Measurements from ENCODE around the gene MASP1.

Gene MASP1

GRCh38 chr3:187291512-187292132 is at the start of gene MASP1:
MASP1 (minus strand) TSS chr3:187291737; CDS start chr3:187291632, 105 bp downstream.
- DNase-seq, result no peak

GRCh38 chr3:187340578-187340977 is 49.0 kb upstream of the MASP1 start:
- DNase-seq, result no peak

GRCh38 chr3:187336322-187336721 is 44.8 kb upstream of the MASP1 start:
- DNase-seq, result no peak

DNA sequence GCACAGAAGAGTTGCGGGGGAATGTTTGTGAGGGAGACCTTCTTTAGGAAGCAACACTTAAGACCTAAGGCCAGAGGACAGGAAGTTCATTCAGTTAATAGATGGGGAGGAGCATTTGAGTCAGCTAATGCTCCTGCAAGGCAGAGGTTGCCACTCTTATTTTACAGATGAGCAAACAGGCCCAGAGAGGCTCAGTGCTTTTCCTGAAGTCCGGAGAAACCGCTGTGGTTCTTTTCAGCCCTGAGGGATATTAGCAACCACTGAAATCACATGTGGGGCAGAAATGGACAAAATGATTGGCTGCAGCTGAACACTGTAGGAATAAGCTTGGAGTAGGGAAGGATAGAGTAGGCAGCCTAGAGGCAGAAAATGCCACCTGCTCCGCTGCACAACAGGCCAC is 43.4 kb upstream of the MASP1 start:
- no peak for DNase-seq

DNA sequence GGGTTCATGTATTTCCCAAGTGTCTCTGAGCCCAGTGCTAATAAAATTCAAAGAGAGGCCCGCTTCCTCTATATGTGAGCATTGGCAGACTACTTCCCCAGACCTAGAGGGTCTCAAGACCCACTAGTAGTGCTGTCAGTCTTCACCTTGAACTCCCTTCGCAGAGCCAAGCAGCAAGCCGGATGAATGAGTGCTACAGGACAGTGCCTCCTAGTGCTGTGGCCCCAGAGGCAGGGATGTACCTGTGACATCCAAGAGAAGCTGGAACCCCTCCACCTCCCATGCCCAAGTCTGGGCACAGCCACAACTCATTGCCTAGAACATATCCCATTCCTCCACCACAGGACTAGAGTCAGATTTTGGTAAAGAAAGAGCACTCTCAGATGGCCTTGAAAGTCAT is 37.2 kb upstream of the MASP1 start:
- no peak for DNase-seq

DNA sequence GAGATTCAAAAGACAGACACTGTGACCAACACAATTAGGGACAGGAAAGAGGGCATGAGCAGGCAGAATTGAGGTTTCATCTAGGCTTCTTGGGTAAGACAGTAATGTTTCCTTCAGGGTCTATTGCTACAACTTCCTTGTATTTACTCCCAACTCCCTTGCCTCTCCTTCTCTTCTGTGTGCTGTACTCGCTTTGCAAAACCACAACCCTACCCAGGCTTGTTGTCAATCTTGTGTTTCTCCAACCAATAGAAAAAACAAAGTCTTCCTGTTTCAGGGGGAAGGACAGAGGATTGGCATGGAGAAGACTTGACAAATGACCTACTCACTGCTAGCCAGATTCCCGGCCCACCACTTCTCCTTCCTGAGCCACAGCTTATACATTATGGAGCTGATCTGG is 36.3 kb upstream of the MASP1 start:
- DNase-seq, result no peak

DNA sequence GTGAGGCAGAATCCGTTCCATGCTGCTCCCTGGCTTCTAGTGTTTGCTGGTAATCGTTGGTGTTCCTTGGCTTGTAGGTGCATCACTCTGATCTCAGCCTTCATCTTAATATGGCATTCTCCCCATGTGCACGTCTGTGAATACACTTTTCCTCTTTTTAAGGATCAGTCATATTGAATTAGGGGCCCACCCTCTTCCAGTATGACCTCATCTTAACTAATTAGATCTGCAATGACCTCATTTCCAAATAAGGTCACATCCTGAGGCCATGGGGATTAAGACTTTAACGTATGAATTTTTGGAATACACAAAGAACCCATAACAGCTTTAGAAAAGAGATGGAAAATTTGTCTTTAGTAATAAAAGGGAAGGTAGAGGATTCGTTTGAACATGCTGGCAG is 34.1 kb upstream of the MASP1 start:
- no peak for DNase-seq

DNA sequence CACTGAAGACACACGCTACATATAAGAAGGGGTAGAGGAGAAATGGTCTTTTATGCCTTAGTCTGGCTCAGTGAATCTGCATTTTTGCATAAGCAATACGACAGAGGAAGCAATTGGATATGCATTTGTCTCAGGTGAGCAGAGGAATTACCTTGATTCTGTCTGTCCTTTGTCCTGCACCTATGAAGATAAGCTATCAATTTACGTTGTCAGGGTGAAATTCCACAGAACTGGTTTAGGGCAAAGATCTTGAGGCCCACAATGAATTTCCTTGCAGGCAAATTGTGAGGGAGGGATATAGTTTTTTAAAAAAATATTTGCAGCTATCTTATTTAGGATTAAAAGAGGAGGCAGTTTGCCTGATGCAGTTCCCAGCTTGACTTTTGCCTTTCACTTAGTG is 31.6 kb upstream of the MASP1 start:
- no peak for DNase-seq

DNA sequence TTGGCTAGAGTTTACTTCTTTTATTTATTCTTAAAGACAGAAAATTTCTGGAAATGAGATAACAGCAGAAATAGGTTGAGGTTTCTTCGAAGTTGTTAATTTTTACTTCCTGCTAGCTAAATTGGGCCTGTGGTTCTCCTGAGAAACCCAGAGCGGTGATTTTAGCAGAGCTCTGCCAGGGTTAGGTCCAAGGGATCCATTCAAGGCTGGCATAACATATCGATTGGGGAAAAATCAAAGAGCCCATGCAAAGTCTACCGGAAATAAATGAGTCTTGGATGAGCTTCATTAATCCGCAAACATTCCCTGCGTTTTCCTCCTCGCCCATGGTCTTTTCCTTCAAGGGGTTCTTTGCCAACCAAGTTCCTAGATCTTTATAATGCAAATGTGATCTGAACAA is 30.8 kb upstream of the MASP1 start:
- DNase-seq, result no peak

DNA sequence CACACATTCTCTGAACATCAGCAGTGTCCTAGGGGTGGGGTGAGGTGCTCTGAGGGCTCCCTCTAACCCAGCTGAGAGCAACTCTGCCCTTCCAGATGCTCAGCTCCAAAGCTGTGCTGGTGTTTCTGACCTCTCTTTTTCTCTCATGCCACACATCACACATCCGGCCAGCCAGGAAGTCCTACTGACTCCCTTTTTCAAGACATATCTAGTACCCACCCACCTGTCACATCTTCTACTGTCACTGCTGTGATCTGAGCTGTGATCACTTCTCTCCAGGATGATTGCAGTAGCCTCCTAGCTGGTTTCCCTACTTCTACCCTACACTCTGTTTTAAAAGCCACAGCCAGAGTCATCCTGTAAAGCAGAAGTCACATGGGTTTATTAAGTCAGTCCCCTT is 30.2 kb upstream of the MASP1 start:
- DNase-seq, result no peak

DNA sequence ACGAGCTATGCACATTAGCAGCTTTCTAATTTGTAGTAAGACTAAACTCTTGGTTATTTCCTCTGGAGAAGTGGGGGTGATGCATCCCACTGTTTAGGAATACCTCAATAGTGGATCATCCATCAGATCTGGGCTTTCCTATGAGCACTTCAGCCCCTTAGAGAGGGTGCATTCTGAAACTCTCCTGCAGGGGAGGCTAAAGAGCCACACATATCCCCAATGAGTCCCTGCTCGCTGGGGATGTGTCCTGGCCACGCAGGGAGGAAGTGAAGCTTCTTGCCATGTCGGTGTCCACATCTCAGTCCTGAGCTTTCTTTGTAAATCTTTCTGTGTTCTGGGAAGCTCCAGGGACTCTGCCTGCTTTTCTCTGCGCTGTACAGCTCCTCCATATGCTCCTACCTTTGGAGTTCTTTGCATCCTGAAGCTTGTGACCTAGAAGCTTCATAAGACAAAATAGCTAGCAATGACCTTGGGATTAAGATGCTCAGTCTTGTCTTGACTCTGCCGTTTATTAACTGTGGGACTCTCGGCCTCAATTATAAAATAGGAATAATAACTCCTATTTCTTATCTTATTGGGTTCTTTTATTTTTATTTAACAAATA is 28.3 kb upstream of the MASP1 start:
- peak; percentile 66 for DNase-seq

GRCh38 chr3:187318819-187319616 is 27.5 kb upstream of the MASP1 start:
- DNase-seq, result peak; percentile 68

DNA sequence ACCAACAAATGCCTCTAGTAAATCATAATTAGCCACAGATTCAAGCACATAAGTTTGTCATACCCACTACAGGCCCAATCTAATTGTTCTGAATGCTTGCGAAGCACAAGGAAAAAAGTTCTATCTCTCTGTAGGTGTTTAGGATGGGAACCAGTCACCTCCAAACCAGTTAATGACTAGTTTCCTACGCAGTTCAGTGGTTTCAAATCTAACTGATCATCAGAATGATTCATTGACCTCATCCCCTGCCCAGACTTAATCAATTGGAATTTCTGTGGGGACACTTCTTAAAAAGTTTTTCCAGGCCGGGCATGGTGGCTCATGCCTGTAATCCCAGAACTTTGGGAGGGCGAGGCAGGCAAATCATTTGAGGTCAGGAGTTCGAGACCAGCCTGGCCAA is 24.3 kb upstream of the MASP1 start:
- no peak for DNase-seq

- DNase-seq, result no peak
These were observed 22.6 kb upstream of the MASP1 start for GRCh38 chr3:187314176-187314575.

DNA sequence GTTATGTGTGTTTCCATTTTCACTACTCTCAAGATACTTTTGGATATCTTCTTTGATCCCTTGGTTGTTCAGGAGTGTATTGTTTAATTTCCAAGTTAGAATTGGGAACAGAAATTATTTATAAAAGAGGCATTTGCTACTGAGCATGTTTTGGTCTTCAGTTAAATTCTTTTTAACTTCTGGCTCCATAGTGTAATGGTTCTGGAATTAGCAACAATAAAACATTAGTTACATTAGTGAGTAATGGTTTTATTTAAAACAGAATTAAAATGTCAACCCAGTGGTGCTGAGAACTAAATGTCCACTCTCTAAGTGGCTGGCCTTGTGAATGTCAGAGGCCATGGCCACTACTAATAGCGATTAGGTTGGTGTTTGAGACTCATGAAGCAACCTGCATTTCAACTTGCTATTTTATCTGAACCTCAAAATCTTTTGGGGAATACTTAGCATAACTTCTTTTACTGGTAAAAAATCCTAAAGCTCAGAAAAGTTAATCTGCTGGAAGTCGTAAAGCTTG is 19.5 kb upstream of the MASP1 start:
- no peak for DNase-seq

DNA sequence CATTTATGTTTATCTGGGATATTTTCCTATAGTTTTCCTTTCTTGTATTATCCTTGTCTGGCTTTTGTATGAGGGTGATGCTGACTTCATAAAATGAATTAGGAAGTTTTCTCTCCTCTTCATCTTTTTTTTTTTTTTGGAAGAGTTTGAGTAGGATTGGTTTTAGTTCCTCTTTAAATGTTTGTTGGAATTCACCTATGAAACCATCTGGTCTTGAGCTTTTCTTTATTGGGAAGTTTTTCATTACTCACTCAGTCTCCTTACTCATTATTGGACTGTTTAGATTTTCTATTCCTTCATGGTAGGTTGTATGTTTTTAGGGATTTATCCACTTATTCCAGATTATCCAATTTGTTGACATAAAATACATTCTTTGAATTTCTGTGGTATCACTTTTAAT is 18.7 kb upstream of the MASP1 start:
- no peak for DNase-seq

GRCh38 chr3:187305881-187306280 is 14.3 kb upstream of the MASP1 start:
- no peak for DNase-seq

DNA sequence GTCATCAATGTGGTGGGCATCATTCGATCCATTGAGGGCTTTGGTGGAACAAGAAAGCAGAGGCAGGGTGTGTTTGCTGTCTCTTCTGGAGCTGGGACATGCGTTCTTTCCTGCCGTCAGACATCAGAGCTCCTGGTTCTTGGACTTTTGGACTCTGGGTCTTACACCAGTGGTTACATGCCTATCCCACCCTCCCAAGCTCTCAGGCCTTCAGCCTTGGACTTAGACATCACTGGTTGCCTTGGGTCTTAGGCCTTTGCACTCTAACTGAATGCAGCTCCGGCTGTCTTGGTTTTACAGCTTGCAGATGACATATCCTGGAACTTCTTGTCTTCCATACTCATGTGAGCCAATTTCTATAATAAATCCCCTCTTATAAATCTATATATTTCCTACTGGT is 8.1 kb upstream of the MASP1 start:
- no peak for DNase-seq

- no peak for DNase-seq
These were observed 5.4 kb upstream of the MASP1 start for GRCh38 chr3:187296911-187297310.

- no peak for DNase-seq
These were observed 4.5 kb upstream of the MASP1 start for GRCh38 chr3:187296058-187296457.

- DNase-seq, result no peak
These were observed 3.9 kb upstream of the MASP1 start for GRCh38 chr3:187295316-187296034.

GRCh38 chr3:187293516-187294430 is 2.2 kb upstream of the MASP1 start:
- DNase-seq, result no peak
